HepG2 (cell line): ENCODE data around the gene JPH4. TPM values are rescaled to one million over a fixed set of nuclear protein-coding genes. Genes with fewer than 3 reads are reported as not detected.
A peak's percentile ranks its signal among the peaks of the same experiment; 100 is the strongest.

Source experiments
- ADNP ChIP-seq: sonication (generic); formaldehyde crosslinking; IDR thresholded peaks from 2 replicates; pipeline ENCODE4 v1.4.0; 2020; ENCODE audit warnings: missing genetic modification reagents
- CCDC6 ChIP-seq: sonication (generic); formaldehyde crosslinking; IDR thresholded peaks from 2 replicates; pipeline ENCODE4 v1.8.1; 2022; ENCODE audit warnings: mild to moderate bottlenecking, missing genetic modification reagents, moderate library complexity
- CEBPB ChIP-seq: IDR thresholded peaks from 2 replicates; pipeline ENCODE4 v1.6.1; 2011; ENCODE audit warnings: low read depth, low read length, improper control_type of control experiment, borderline replicate concordance
- FOXJ3 ChIP-seq: sonication (generic); formaldehyde crosslinking; IDR thresholded peaks from 2 replicates; pipeline ENCODE4 v1.4.0; 2020; ENCODE audit warnings: missing genetic modification reagents, mild to moderate bottlenecking, borderline replicate concordance
- GZF1 ChIP-seq: sonication (generic); formaldehyde crosslinking; IDR thresholded peaks from 2 replicates; pipeline ENCODE4 v1.5.1; 2020; ENCODE audit warnings: mild to moderate bottlenecking, missing genetic modification reagents
- NFRKB ChIP-seq: fragments of 450-650 bp; IDR thresholded peaks from 2 replicates; pipeline ENCODE4 v1.6.1; 2017
- NR1H2 ChIP-seq: sonication (generic); formaldehyde crosslinking; IDR thresholded peaks from 2 replicates; pipeline ENCODE4 v1.8.1; 2022; ENCODE audit warnings: low read depth, missing genetic modification reagents, borderline replicate concordance
- SATB2 ChIP-seq: sonication (generic); formaldehyde crosslinking; IDR thresholded peaks from 2 replicates; pipeline ENCODE4 v1.5.0; 2020; ENCODE audit warnings: missing genetic modification reagents
- SRF ChIP-seq: IDR thresholded peaks from 2 replicates; pipeline ENCODE4 v1.6.1; 2011; ENCODE audit warnings: mild to moderate bottlenecking, low read depth, low read length, moderate library complexity
- ZBTB38 ChIP-seq: sonication (generic); formaldehyde crosslinking; IDR thresholded peaks from 2 replicates; pipeline ENCODE4 v1.5.1; 2020; ENCODE audit warnings: mild to moderate bottlenecking, missing genetic modification reagents
- ZKSCAN8 ChIP-seq: IDR thresholded peaks from 2 replicates; pipeline ENCODE4 v1.6.1; 2016; ENCODE audit warnings: borderline replicate concordance, missing genetic modification reagents, missing compliant biosample characterization
- ZNF124 ChIP-seq: sonication (generic); formaldehyde crosslinking; IDR thresholded peaks from 2 replicates; pipeline ENCODE4 v1.4.0; 2020; ENCODE audit warnings: missing genetic modification reagents
- ZNF205 ChIP-seq: IDR thresholded peaks from 2 replicates; pipeline ENCODE4 v1.6.1; 2018; ENCODE audit warnings: missing biosample characterization, missing genetic modification reagents
- ZNF550 ChIP-seq: sonication (generic); formaldehyde crosslinking; IDR thresholded peaks from 2 replicates; pipeline ENCODE4 v1.4.0; 2020; ENCODE audit warnings: mild to moderate bottlenecking, missing genetic modification reagents, borderline replicate concordance
- ZNF7 ChIP-seq: IDR thresholded peaks from 2 replicates; pipeline ENCODE4 v1.6.1; 2016; ENCODE audit warnings: missing biosample characterization, missing genetic modification reagents
- polyA plus RNA-seq, 8 experiments: library from polyadenylated mRNA; depleted of rRNA in 3 of 8; stranded (reverse) in 7 of 8; unstranded in 1 of 8; fragments of >200 nt; fragmentation: Illumina TruSeq in 4 of 8; extraction: Trizol in 4 of 8; gene quantifications; 2 replicates each; pipeline versions ENCODE4 v1.2.1 to v1.2.3, GENCODE V29; 2011 to 2016; ENCODE audit warnings: low read depth in 4 of 8, missing spikeins in 1 of 8, mixed read lengths in 1 of 8; ENCODE audit not compliant: insufficient read depth in 1 of 8
- total RNA-seq, 5 experiments: library from RNA; depleted of rRNA; stranded (reverse); fragments of >200 nt; fragmentation: Illumina TruSeq; extraction: Trizol; gene quantifications; 2 replicates each; pipeline ENCODE4 v1.2.3, GENCODE V29; 2016; ENCODE audit warnings: low read depth in 1 of 5
- TF ChIP-seq, protein P1 (sequence below): sonication (generic); formaldehyde crosslinking; IDR thresholded peaks from 2 replicates; pipeline ENCODE4 v1.4.0; 2020; ENCODE audit warnings: missing genetic modification reagents
- TF ChIP-seq, protein P2 (sequence below): sonication (generic); formaldehyde crosslinking; IDR thresholded peaks from 2 replicates; pipeline ENCODE4 v1.5.1; 2020; ENCODE audit warnings: mild to moderate bottlenecking, missing genetic modification reagents, moderate library complexity
- TF ChIP-seq, protein P3 (sequence below): sonication (generic); formaldehyde crosslinking; IDR thresholded peaks from 2 replicates; pipeline ENCODE4 v1.4.0; 2020; ENCODE audit warnings: missing genetic modification reagents, mild to moderate bottlenecking, borderline replicate concordance
- TF ChIP-seq, protein P4 (sequence below): sonication (generic); formaldehyde crosslinking; IDR thresholded peaks from 2 replicates; pipeline ENCODE4 v1.8.1; 2023; ENCODE audit warnings: mild to moderate bottlenecking, missing genetic modification reagents

Gene JPH4
- total and polyA plus RNA-seq, 2 of the 13 experiments (the other 11 are each of a cell fraction or from before 2014, with no cell fraction given): 0.08 to 0.22 TPM

DNA sequence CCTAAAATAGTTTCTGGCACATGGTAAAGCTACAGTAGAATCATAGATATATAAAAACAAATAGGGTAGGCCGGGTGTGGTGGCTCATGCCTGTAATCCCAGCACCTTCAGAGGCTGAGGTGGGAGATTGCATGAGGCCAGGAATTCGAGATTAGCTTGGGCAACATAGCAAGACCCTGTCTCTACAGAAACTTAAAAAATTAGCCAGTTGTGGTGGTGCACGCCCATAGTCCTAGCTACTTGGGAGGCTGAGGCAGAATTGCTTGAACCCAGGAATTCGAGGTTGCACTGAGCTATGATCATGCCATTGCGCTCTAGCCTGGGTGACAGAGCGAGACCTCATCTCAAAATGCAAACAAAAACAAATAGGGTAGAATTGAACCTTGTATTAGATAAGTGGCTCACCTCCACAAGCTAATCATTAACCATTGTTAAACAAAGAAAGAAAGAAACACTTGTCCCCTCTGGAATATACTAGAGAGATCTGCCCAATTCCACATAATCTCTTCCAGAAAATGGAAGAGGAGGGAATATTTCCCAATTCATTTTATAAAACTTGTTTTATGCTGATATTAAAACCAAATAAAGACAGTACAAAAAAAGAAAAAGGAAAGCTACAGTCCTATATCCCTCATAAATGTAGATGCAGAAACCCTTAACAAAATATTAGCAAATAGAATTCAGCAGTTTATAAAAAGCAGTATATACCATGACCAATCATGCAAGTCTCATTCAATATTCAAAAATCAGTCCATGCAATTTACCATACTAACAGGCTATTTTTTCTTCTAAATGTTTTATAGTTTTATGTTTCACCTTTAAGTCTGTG lies 34.9 kb upstream of the JPH4 start (continued):
- TF ChIP-seq, protein P1, sequence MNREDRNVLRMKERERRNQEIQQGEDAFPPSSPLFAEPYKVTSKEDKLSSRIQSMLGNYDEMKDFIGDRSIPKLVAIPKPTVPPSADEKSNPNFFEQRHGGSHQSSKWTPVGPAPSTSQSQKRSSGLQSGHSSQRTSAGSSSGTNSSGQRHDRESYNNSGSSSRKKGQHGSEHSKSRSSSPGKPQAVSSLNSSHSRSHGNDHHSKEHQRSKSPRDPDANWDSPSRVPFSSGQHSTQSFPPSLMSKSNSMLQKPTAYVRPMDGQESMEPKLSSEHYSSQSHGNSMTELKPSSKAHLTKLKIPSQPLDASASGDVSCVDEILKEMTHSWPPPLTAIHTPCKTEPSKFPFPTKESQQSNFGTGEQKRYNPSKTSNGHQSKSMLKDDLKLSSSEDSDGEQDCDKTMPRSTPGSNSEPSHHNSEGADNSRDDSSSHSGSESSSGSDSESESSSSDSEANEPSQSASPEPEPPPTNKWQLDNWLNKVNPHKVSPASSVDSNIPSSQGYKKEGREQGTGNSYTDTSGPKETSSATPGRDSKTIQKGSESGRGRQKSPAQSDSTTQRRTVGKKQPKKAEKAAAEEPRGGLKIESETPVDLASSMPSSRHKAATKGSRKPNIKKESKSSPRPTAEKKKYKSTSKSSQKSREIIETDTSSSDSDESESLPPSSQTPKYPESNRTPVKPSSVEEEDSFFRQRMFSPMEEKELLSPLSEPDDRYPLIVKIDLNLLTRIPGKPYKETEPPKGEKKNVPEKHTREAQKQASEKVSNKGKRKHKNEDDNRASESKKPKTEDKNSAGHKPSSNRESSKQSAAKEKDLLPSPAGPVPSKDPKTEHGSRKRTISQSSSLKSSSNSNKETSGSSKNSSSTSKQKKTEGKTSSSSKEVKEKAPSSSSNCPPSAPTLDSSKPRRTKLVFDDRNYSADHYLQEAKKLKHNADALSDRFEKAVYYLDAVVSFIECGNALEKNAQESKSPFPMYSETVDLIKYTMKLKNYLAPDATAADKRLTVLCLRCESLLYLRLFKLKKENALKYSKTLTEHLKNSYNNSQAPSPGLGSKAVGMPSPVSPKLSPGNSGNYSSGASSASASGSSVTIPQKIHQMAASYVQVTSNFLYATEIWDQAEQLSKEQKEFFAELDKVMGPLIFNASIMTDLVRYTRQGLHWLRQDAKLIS: no peak
- peak; percentile 79; the same call in 1 of the 2 replicates for TF ChIP-seq SATB2 (CRISPR knock-in tag)
- TF ChIP-seq ZBTB38: peak; percentile 57
- peak; percentile 99 for TF ChIP-seq ADNP (CRISPR knock-in tag)
- TF ChIP-seq ZNF124 (CRISPR knock-in tag): peak; percentile 87; the same call in 1 of the 2 replicates
- no peak for TF ChIP-seq CEBPB
- TF ChIP-seq, protein P2, sequence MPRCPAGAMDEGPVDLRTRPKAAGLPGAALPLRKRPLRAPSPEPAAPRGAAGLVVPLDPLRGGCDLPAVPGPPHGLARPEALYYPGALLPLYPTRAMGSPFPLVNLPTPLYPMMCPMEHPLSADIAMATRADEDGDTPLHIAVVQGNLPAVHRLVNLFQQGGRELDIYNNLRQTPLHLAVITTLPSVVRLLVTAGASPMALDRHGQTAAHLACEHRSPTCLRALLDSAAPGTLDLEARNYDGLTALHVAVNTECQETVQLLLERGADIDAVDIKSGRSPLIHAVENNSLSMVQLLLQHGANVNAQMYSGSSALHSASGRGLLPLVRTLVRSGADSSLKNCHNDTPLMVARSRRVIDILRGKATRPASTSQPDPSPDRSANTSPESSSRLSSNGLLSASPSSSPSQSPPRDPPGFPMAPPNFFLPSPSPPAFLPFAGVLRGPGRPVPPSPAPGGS (CRISPR knock-in tag): no peak
- TF ChIP-seq SRF: 0 out of 2 replicates have a peak, but pooled peaks have one; percentile 60
- no peak for TF ChIP-seq NR1H2 (CRISPR knock-in tag)
- peak; percentile 38; the same call in 1 of the 2 replicates for TF ChIP-seq CCDC6 (CRISPR knock-in tag)
- TF ChIP-seq, protein P3, sequence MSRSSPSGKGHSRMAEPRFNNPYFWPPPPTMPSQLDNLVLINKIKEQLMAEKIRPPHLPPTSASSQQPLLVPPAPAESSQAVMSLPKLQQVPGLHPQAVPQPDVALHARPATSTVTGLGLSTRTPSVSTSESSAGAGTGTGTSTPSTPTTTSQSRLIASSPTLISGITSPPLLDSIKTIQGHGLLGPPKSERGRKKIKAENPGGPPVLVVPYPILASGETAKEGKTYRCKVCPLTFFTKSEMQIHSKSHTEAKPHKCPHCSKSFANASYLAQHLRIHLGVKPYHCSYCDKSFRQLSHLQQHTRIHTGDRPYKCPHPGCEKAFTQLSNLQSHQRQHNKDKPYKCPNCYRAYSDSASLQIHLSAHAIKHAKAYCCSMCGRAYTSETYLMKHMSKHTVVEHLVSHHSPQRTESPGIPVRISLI (CRISPR knock-in tag): 0 out of 2 replicates have a peak, but pooled peaks have one; percentile 51
- TF ChIP-seq FOXJ3 (CRISPR knock-in tag): peak; percentile 76; the same call in 1 of the 2 replicates
- TF ChIP-seq, protein P4, sequence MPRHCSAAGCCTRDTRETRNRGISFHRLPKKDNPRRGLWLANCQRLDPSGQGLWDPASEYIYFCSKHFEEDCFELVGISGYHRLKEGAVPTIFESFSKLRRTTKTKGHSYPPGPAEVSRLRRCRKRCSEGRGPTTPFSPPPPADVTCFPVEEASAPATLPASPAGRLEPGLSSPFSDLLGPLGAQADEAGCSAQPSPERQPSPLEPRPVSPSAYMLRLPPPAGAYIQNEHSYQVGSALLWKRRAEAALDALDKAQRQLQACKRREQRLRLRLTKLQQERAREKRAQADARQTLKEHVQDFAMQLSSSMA (CRISPR knock-in tag): no peak
- TF ChIP-seq ZNF7 (CRISPR knock-in tag): 0 out of 2 replicates have a peak, but pooled peaks have one; percentile 8
- 0 out of 2 replicates have a peak, but pooled peaks have one; percentile 43 for TF ChIP-seq GZF1
- TF ChIP-seq ZKSCAN8 (CRISPR knock-in tag): peak; percentile 97
- peak; percentile 89 for TF ChIP-seq ZNF205 (CRISPR knock-in tag)
- no peak for TF ChIP-seq ZNF550
- no peak for TF ChIP-seq NFRKB
